HuH-7.5 (cell line): ENCODE data around the gene FADS1.

Experiments used
- DNase-seq: peaks from one replicate; pipeline ENCODE4 v3.0.0; 2011; ENCODE audit warnings: low spot score

FADS1 gene

GRCh38 chr11:61776561-61777075, 40.2 kb downstream of the FADS1 start:
- DNase-seq, result peak; percentile 100

GRCh38 chr11:61775606-61776554, 40.9 kb downstream of the FADS1 start:
- DNase-seq, result no peak

- no peak for DNase-seq
These were observed 41.7 kb downstream of the FADS1 start for GRCh38 chr11:61775106-61775505.

- DNase-seq, result no peak
These were observed 42.4 kb downstream of the FADS1 start for GRCh38 chr11:61774411-61774810.

GRCh38 chr11:61773809-61774208, 43.0 kb downstream of the FADS1 start:
- no peak for DNase-seq

- DNase-seq, result no peak
These were observed 43.4 kb downstream of the FADS1 start for GRCh38 chr11:61773356-61773755.

- no peak for DNase-seq
These were observed 44.8 kb downstream of the FADS1 start for GRCh38 chr11:61771985-61772455.

GRCh38 chr11:61771195-61771894, 45.5 kb downstream of the FADS1 start:
- no peak for DNase-seq

- no peak for DNase-seq
These were observed 46.7 kb downstream of the FADS1 start for GRCh38 chr11:61769946-61770683.

- peak; percentile 97 for DNase-seq
These were observed 47.5 kb downstream of the FADS1 start for GRCh38 chr11:61769169-61769920.

GRCh38 chr11:61768376-61769076, 48.3 kb downstream of the FADS1 start:
- no peak for DNase-seq

GRCh38 chr11:61766353-61766841, 50.4 kb downstream of the FADS1 start:
- no peak for DNase-seq

GRCh38 chr11:61765550-61766253, 51.1 kb downstream of the FADS1 start:
- no peak for DNase-seq

- no peak for DNase-seq
These were observed 52.1 kb downstream of the FADS1 start for GRCh38 chr11:61764606-61765260.

- DNase-seq, result no peak
These were observed 52.7 kb downstream of the FADS1 start for GRCh38 chr11:61763930-61764605.

- DNase-seq, result no peak
These were observed 54.0 kb downstream of the FADS1 start for GRCh38 chr11:61762798-61763197.

- DNase-seq, result no peak
These were observed 54.6 kb downstream of the FADS1 start for GRCh38 chr11:61762223-61762615.

- no peak for DNase-seq
These were observed 55.2 kb downstream of the FADS1 start for GRCh38 chr11:61761440-61762222.
